Stimulated activated CD8-positive, alpha-beta memory T cell treated with anti-CD3 and anti-CD28 coated beads, Interleukin-4, amount 100 ng/mL, for 1 hour (primary cell): Measurements from ENCODE around the gene DHX32.

Experiments used
- DNase-seq, 2 donors: peaks; one replicate each; pipeline ENCODE4 v3.0.0-alpha.2; 2020; ENCODE audit warnings: low read depth in 2 of 2, low spot score in 1 of 2

DHX32 gene

GRCh38 chr10:125815764-125816163 is 65.3 kb downstream of the DHX32 start:
- DNase-seq, result no peak

GRCh38 chr10:125812128-125812750 is 68.9 kb downstream of the DHX32 start:
- no peak for DNase-seq

GRCh38 chr10:125811251-125811650 is 69.8 kb downstream of the DHX32 start:
- no peak for DNase-seq

GRCh38 chr10:125808047-125808446 is 73.0 kb downstream of the DHX32 start:
- no peak for DNase-seq

DNA sequence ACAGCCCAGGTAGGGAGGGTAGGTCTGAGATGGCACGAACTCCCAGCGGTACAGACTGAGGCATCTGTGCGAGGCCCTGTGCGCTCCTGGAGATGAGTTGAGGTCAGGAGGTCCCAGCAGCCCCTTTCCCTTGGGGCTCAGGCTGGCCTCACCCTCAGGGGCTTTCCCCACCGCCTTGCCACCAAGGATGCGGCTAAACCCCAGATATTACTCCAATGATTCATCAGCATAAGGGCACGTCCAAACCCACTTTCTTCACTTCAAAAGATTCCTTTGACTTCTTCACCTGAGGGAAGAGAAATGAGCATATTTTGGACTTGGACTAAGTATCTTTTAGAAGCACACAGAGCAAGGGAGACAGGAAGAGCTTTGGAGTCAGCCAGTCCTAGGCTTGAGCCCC is 78.4 kb downstream of the DHX32 start:
- DNase-seq, result no peak

- DNase-seq, result no peak
These were observed 79.0 kb downstream of the DHX32 start for GRCh38 chr10:125802131-125802530.

GRCh38 chr10:125801574-125801973 is 79.5 kb downstream of the DHX32 start:
- no peak for DNase-seq

GRCh38 chr10:125799451-125800182 is 81.5 kb downstream of the DHX32 start:
- no peak for DNase-seq

DNA sequence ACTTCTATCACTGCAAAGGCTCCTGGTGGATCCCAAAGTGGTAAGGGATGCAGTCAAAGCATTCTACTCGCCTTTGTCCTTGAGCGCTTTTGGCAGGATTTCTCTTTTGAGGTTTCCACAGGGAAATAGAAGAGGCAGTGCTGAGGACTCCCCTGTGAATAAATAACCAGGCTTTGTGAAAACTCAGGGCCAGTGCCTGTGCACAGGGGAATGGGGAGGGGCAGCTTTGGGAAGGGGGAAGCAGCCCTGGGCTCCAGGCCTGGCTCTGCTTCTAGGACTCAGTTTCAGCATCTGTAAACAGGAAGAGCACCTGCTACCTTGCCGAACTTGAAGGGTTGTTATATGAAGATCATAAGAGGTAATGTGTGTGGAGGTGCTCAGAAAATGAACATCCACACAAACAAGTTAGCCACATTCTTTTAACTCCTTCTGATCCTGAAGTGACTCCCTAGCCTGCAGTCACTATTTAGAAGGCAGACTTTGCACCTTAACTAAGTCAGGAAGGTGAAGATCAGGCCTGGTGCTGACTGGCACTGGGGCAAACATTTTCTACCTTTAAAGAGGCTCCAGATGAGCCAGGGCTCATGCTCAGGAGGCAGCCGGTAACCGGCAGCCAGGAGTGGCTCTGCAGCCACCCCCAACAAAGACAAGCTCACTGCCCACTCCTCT is 83.0 kb downstream of the DHX32 start:
- no peak for DNase-seq

DNA sequence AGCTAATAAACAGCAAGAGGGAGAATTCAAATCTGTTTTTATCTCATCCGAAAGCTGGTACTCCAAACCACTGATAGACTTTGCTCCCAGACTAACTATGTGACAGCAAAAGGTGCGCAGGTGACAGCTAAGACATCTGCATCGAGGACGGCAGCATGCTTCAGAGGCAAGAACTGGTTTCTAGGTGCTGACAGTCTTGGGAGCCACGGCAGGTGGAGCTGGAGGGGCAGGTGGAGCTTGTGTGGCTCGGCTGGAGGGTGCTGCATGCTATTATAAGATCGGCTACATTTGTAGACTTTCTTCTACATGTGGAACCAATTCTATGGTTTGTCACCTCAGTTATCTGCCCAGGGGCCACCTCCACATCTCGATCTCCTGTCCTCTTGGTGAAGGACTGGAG is 83.7 kb downstream of the DHX32 start:
- DNase-seq, result no peak

DNA sequence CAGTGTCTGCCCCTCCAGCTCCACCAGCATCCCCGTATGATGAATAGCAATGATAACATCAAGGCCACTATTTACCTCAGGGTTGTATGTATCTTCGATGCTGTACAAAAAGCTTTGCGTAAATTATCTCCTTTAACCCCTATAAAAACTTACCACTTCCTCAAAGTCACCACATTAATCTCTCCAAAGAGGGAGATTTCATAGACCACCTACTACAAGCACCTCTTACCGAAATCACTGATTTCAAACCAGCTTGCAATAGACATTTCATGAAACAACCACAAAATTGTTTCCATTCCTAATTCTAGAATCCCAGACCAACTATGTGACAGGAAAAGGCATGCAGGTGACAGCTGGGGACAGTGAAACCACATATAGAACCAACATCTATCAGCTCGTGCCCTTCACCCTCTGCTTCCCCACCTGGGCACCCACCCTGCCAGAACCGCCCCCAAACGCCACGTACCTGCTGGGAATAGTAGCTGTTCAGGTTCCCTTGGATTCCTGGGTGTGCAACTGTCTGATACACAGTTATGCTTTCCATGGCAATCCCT is 85.4 kb downstream of the DHX32 start:
- DNase-seq, result no peak

GRCh38 chr10:125795128-125795527 is 86.0 kb downstream of the DHX32 start:
- DNase-seq, result no peak

DNA sequence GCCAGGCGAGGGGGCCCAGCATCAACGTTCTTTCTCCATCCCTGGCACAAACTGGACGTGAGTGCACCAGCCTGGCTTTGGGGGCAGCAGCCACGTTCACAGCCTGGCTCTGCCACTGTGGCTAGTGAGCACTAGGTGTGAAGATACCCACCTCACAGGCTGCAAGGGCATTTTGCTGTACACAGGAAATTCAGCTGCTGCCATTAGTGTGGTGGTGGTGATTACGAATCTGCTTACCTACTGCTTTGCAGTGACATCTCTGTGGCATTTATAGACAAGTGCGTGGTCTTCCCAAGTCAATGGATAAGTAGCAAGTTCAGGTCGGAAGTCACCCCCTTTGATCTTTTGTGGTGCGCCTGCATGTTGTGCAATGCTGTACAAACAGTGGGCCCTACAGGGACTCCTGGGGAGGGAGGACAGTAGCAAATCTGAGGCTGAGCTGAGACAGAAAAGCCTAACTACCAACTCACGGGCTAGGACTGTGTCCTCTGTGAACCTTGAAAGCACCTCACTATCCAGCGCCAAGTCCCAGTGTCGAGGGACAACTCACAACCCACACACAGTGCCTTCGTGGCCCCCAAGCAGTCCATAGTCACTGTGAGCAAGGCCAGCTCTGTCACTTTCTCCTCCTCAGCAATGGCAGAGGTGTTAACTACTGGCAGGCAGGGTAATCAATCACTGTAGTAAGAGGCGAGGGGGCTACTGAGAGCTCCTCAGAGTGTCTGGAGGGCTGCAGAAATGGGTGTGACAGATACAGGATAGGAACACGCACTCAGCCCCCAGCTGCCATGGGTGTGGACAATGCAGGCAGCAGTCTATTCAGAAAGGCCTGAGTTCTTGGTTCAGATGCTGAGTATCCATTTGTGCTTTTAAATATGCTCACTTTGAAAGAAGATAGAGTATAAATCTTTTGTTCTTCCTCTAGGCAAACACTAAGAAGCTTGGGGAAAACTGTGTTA is 88.5 kb downstream of the DHX32 start:
- no peak for DNase-seq

DNA sequence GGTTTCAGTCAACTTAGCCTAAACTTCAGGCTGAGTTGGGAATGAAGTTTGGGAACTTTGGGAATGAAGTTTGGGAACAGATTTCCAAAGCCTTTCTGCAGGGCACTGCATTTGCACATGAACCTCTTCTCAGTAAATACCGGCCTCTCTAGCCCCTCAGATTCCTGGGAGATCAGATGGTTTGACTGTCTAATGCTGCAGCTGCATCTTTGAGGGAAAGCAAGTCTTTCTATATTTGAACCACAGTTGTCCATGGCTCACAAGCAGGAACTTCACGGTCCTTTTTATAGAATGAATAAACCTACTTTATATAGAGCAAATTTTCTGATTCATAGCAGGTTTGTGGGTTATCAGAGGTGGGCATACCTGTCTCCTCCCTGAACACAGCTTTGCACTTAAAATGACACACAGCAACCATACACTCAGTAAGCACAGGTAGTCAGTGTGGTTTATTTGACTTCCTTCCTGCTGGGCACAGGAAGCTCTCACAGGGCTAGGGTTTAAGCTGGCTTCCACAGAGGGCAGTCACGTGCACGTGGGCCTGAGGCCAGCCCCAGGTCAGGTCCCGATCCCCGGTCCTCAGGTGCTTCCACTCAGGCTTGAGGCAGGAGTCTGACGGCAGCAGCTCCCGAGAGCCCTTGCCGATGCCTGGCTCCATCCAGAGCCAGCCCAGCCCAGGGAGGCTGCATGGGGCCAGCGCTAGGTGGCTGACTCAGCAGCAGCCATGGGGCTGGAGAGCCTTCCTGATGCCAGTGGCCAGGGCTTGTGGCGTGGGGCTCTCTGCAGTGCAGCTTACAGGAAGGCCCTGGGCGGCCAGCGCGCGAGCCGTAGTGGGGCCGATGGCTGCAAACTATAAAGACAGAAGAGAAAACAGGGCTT is 92.7 kb downstream of the DHX32 start:
- no peak for DNase-seq
